Kidney epithelial cell (primary cell): Measurements from ENCODE around the gene SEMA3C. TPM values are rescaled to one million over a fixed set of nuclear protein-coding genes. Genes with fewer than 3 reads are reported as not detected.

ENCODE experiments used
- DNase-seq: peaks from one replicate; pipeline ENCODE4 v3.0.0-alpha.2; 2010; ENCODE audit warnings: low read depth
- H3K27me3 ChIP-seq: 2 replicates; pipeline ENCODE4 v1.6.0; 2011; ENCODE audit warnings: low read length; ENCODE audit not compliant: control insufficient read depth, insufficient read depth
- H3K36me3 ChIP-seq: 2 replicates; pipeline ENCODE4 v1.5.1; 2011; ENCODE audit warnings: low read length; ENCODE audit not compliant: control insufficient read depth, insufficient read depth
- H3K4me3 ChIP-seq: 2 replicates; pipeline ENCODE4 v1.5.1; 2011; ENCODE audit warnings: low read depth, mild to moderate bottlenecking, control low read depth, low read length
- total RNA-seq: library from RNA; depleted of rRNA; stranded (reverse); fragments of >200 nt; gene quantifications from 2 replicates; pipeline ENCODE4 v1.2.3, GENCODE V29; 2015
- TF ChIP-seq, protein P1 (sequence below): IDR thresholded peaks from 2 replicates; pipeline ENCODE4 v1.5.1; 2011; ENCODE audit warnings: mild to moderate bottlenecking, moderate library complexity, low read length, control low read depth, inconsistent platforms; ENCODE audit not compliant: insufficient read depth, poor library complexity, severe bottlenecking

The SEMA3C gene
- total RNA-seq, 1 donor from 2014 or later, result 113 TPM

DNA sequence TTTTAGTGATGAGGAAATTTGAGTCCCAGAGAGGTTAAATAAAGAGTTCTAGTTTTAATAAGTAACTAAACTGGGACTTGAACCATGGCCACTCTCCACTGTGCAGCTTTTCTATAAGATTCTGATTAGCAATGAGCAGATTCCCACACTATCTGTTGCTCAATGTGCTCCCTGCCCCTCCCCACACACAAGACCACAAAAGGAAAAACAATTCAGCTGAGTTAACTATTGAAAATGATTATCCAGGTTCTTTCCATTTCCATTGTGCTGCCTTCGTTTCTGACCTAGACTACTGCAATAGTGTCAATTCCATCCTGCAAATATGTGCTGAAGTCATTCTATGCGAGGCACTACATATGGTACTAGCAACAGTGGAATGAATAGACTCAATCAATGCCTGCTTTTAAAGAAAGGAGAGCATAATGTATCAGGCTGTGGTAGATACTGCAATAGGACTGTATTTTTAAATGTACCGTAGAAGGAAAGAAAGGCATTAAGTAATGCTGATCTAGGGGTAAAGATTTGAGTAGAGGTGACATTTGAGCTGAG is 97.0 kb downstream of the SEMA3C start:
- H3K27me3 ChIP-seq, result no peaks in the 10 kb centered on the region
- no peaks in the 10 kb centered on the region for H3K36me3 ChIP-seq
- DNase-seq, result peak; percentile 58
- TF ChIP-seq, protein P1, sequence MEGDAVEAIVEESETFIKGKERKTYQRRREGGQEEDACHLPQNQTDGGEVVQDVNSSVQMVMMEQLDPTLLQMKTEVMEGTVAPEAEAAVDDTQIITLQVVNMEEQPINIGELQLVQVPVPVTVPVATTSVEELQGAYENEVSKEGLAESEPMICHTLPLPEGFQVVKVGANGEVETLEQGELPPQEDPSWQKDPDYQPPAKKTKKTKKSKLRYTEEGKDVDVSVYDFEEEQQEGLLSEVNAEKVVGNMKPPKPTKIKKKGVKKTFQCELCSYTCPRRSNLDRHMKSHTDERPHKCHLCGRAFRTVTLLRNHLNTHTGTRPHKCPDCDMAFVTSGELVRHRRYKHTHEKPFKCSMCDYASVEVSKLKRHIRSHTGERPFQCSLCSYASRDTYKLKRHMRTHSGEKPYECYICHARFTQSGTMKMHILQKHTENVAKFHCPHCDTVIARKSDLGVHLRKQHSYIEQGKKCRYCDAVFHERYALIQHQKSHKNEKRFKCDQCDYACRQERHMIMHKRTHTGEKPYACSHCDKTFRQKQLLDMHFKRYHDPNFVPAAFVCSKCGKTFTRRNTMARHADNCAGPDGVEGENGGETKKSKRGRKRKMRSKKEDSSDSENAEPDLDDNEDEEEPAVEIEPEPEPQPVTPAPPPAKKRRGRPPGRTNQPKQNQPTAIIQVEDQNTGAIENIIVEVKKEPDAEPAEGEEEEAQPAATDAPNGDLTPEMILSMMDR, result no peak
- no peak overlapping the region for H3K4me3 ChIP-seq

DNA sequence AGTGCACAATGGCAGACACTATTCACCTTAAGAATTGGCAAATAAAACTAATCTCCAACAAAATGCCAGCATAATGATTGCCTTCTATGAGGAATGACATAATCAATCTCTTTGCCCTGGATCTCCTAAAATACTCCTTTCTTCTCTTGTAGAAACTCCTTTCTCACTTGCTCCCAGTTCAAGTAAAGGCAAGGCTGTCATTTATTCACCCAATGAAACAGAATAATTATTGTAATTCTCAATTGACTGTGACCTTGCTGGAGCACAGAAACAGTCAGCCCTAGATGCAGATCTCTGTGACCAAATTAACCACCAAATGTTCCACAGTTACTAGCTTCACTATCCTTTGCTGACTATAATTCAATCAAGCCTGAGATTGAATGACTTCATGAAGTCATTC is 99.3 kb downstream of the SEMA3C start:
- no peaks in the 10 kb centered on the region for H3K36me3 ChIP-seq
- DNase-seq, result no peak
- H3K27me3 ChIP-seq, result no peaks in the 10 kb centered on the region
- H3K4me3 ChIP-seq, result no peak overlapping the region
- TF ChIP-seq, protein P1, result no peak

DNA sequence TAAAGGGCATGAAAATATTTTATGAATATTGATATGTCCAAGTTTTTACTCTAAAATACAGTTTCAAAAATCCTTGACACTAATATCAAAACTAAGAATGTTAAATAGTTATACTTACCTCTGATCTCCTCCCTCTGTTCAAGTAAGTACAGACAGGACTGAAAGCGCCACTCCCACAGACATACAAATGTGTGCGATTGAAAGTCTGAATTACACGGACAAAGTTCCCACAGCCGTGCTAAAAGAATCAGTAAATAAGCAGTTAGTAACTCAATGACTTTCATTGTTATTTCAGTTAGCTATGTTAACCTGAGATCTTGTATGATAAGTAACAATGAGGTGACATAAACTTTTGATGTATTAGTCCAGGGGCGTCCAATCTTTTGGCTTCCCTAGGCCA is 100.7 kb downstream of the SEMA3C start:
- TF ChIP-seq, protein P1, result no peak
- Histone ChIP-seq H3K4me3 (no peak overlapping the region), H3K27me3 (no peaks in the 10 kb centered on the region), H3K36me3 (no peaks in the 10 kb centered on the region)
- DNase-seq, result no peak

DNA sequence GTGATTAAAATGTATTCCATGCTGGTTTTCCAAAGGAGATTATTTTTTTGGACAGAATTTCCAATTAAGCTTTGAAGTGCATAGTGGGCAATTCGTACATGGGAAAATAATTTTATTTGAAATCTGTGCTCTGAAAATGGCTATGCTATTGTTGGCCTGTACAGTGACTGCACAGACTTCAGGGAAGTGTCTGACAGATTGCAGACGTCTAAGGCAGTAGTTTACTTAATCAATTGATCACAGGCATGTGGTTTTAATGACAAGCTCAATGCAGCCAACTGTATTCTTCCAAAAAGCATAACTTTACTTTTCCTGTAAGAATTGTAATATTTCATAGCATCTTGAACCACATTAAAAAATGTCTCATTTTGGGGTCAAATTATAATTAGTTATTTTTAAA is 102.0 kb downstream of the SEMA3C start:
- H3K27me3 ChIP-seq, result no peaks in the 10 kb centered on the region
- H3K36me3 ChIP-seq, result no peaks in the 10 kb centered on the region
- H3K4me3 ChIP-seq, result no peak overlapping the region
- TF ChIP-seq, protein P1, result no peak
- no peak for DNase-seq

DNA sequence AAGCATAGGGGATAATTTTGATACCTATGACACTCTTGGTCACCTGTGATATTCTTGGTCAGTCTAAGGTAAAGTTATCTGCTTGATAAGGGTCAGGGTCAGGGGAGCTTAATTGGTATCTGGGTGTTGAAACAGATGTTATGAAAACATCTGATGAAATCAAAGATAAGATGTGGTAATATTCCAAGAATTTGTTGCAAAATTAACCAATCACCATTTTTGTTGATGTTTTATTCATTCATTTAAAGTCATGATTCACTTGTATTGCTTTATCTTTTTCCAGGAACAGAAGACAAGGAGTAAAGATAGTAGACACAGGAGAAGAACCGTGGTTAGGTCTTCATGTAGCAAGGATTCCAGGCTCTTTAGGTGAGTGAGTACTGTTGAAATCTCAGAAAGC is 103.1 kb downstream of the SEMA3C start:
- H3K4me3 ChIP-seq, result no peak overlapping the region
- no peaks in the 10 kb centered on the region for H3K27me3 ChIP-seq
- no peak for DNase-seq
- TF ChIP-seq, protein P1, result no peak
- no peaks in the 10 kb centered on the region for H3K36me3 ChIP-seq

DNA sequence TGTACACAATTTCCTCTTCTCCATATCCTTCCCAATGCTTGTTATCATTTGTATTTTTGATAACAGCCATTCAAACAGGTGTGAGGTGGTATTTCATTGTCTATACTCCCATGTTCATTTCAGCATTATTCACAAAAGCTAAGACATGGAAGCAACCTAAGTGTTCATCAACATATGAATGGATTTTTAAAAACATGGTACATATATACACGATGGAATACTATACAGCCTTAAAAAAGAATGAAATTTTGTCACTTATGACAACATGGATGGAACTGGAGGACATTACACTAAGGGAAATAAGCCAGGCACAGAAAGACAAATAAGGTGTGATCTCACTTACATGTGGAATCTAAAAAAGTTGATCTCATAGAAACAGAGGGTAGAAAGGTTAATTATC is 109.3 kb downstream of the SEMA3C start:
- Histone ChIP-seq H3K36me3 (no peaks in the 10 kb centered on the region), H3K27me3 (no peaks in the 10 kb centered on the region), H3K4me3 (no peak overlapping the region)
- TF ChIP-seq, protein P1, result no peak
- DNase-seq, result no peak
